GM12878 (cell line): ENCODE data around the gene SOCS4.

Experiments
- ATF2 ChIP-seq: IDR thresholded peaks from 2 replicates; pipeline ENCODE4 v1.6.1; 2012; ENCODE audit warnings: low read length, inconsistent platforms
- CHD2 ChIP-seq: IDR thresholded peaks from 2 replicates; pipeline ENCODE4 v1.6.1; 2011; ENCODE audit warnings: low read depth, low read length, improper control_type of control experiment, borderline replicate concordance
- EED ChIP-seq: sonication (generic); IDR thresholded peaks from 2 replicates; pipeline ENCODE4 v1.6.1; 2016; ENCODE audit warnings: antibody characterized with exemption, low read depth
- HDGF ChIP-seq: fragments of 450-650 bp; IDR thresholded peaks from 2 replicates; pipeline ENCODE4 v1.6.1; 2016; ENCODE audit warnings: antibody characterized with exemption
- JUND ChIP-seq: IDR thresholded peaks from 2 replicates; pipeline ENCODE4 v1.6.1; 2012; ENCODE audit warnings: low read depth, mild to moderate bottlenecking, low read length, improper control_type of control experiment, moderate library complexity
- POLR2A ChIP-seq: IDR thresholded peaks from 2 replicates; pipeline ENCODE4 v1.6.1; 2011; ENCODE audit warnings: low read depth, mild to moderate bottlenecking, low read length
- TARDBP ChIP-seq: IDR thresholded peaks from 2 replicates; pipeline ENCODE4 v1.6.1; 2016; ENCODE audit warnings: borderline replicate concordance

- TF ChIP-seq ATF2 (no peak; the same call in 1 of the 2 replicates), HDGF (no peak; the same call in 1 of the 2 replicates), JUND (no peak), EED (peak; percentile 4; the same call in 1 of the 2 replicates), POLR2A (no peak), CHD2 (0 out of 2 replicates have a peak, but pooled peaks have one; percentile 26), TARDBP (no peak)
Observed at GRCh38 chr14:55098561-55098898, 71.5 kb downstream of the SOCS4 start.
